PC-3 (cell line): ENCODE measurements around the gene SKOR1.

Experiments used
- EZH2 ChIP-seq: fragments of 300-600 bp; sonication (generic); IDR thresholded peaks from one replicate; pipeline ENCODE4 v1.6.1; 2017; ENCODE audit warnings: antibody characterized with exemption, mild to moderate bottlenecking, low read length; ENCODE audit not compliant: unreplicated experiment
- EZH2phosphoT487 ChIP-seq: fragments of 300-600 bp; sonication (generic); IDR thresholded peaks from 2 replicates; pipeline ENCODE4 v1.6.1; 2018; ENCODE audit warnings: mild to moderate bottlenecking, antibody characterized with exemption, low read length, borderline replicate concordance
- TF ChIP-seq, protein P1 (sequence below): fragments of 300-600 bp; sonication (generic); conservative IDR thresholded peaks from 2 replicates; pipeline ENCODE4 v1.5.1; 2017; ENCODE audit warnings: antibody characterized with exemption, low read depth, mild to moderate bottlenecking, low read length

DNA sequence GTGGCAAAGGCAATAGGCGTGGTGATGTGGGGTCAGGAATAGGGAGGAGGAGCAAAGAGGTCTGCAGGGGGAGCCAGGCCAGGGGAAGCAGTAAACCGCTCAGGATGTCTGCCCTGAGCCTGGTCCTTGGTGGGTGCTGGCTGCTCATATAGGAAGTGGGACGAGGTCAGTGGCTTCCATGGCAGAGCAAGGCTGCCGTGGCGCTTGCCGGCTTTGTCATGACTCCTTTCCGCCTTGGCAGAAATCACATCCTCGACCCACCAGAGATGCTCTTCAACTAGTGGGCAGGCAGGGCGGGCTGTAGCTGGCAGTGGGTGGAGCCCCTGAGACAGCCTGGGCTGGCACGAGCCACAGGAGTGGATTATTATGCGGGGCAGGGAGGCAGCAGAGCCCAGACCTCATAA lies 13.1 kb upstream of the SKOR1 start:
- no peak for TF ChIP-seq EZH2phosphoT487
- TF ChIP-seq, protein P1, sequence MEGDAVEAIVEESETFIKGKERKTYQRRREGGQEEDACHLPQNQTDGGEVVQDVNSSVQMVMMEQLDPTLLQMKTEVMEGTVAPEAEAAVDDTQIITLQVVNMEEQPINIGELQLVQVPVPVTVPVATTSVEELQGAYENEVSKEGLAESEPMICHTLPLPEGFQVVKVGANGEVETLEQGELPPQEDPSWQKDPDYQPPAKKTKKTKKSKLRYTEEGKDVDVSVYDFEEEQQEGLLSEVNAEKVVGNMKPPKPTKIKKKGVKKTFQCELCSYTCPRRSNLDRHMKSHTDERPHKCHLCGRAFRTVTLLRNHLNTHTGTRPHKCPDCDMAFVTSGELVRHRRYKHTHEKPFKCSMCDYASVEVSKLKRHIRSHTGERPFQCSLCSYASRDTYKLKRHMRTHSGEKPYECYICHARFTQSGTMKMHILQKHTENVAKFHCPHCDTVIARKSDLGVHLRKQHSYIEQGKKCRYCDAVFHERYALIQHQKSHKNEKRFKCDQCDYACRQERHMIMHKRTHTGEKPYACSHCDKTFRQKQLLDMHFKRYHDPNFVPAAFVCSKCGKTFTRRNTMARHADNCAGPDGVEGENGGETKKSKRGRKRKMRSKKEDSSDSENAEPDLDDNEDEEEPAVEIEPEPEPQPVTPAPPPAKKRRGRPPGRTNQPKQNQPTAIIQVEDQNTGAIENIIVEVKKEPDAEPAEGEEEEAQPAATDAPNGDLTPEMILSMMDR = no peak
- no peak for TF ChIP-seq EZH2
